ENCODE measurements around the gene GTF2H2.
"Not testable (repeated sequence)": the region's sequence is repeated elsewhere in the genome, so short reads cannot be mapped to it uniquely, and the experiment has no call there.

GTF2H2 gene

GRCh38 chr5:71011194-71011792 lies 56.2 kb downstream of the GTF2H2 start:
- no peak for FAIRE-seq

- FAIRE-seq = not testable (repeated sequence)
Measured at GRCh38 chr5:71006983-71007382, 60.5 kb downstream of the GTF2H2 start.
